GM21825 (cell line): ENCODE measurements around the gene BORCS6.
"Not testable (repeated sequence)": the region's sequence is repeated elsewhere in the genome, so short reads cannot be mapped to it uniquely, and the experiment has no call there.

ENCODE experiments used
- ATAC-seq: cut with Tn5 transposase; IDR thresholded peaks from one replicate; pipeline ENCODE4 v1.9.1; 2021; ENCODE audit warnings: mild to moderate bottlenecking, moderate library complexity; ENCODE audit not compliant: unreplicated experiment

The BORCS6 gene

GRCh38 chr17:8175795-8176196 lies 14.2 kb downstream of the BORCS6 start:
- ATAC-seq: no peak

DNA sequence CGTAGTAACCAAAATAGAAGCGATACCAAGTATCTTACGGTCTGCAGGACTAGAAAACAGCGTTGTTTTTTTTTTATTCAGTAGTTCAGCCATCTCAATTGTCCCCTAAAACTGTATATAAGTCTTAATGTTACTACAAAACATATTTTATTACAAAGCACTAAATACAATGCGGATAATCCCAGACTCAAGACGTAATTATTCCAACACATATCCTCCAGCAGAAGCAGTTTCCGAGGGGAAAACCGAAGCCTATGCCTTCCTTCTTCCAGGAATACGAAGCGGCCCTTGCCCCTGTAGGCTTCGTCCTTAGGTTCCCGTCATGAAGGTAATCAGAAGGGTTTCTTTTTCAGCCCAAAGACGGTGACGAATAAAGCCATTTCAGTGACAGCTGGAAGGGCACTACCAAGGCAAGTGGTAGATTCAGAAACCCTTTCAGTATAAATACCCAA lies 16.1 kb downstream of the BORCS6 start:
- peak; percentile 4 for ATAC-seq

- ATAC-seq: peak; percentile 57
Measured at GRCh38 chr17:8173056-8173870, 16.7 kb downstream of the BORCS6 start.

GRCh38 chr17:8170186-8170585 lies 19.8 kb downstream of the BORCS6 start:
- ATAC-seq: not testable (repeated sequence)

- ATAC-seq: no peak
Measured at GRCh38 chr17:8167526-8167925, 22.5 kb downstream of the BORCS6 start.

DNA sequence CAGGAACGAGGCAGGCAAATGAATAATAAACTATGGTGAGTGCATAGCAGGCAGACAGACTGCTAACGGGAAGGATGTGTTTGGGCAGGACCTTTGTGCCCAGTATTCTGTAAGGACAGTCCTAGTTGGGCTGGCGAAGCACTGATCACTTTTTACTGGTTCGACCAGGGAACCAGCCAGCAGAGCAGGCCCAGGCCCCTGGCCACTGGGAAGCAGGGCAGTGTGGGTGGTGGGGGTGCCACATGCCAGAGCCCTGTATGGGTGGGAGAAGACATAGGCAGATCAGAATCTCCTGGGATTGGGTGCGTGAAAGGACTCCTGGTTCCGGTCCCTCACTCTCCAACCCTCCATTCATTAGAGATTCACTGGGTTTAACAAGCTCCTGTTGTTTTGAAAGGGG lies 23.2 kb downstream of the BORCS6 start:
- ATAC-seq: no peak

DNA sequence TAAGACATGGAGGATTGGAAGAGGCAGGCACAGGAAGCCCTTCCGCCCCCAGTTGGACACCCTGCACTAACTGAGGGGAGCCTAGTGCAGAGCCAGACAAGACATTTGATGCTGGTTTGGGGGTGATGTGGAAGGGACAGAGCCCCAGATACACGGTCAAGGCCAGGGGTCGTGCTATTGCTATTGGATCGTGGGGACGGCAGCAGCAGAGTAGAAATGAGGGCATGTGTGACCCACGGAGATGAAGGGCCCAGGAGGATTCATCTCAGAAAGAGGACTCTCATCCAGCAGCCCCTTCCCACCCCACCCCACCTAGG lies 25.2 kb downstream of the BORCS6 start:
- ATAC-seq: no peak

- ATAC-seq: no peak
Measured at GRCh38 chr17:8163978-8164814, 25.8 kb downstream of the BORCS6 start.

DNA sequence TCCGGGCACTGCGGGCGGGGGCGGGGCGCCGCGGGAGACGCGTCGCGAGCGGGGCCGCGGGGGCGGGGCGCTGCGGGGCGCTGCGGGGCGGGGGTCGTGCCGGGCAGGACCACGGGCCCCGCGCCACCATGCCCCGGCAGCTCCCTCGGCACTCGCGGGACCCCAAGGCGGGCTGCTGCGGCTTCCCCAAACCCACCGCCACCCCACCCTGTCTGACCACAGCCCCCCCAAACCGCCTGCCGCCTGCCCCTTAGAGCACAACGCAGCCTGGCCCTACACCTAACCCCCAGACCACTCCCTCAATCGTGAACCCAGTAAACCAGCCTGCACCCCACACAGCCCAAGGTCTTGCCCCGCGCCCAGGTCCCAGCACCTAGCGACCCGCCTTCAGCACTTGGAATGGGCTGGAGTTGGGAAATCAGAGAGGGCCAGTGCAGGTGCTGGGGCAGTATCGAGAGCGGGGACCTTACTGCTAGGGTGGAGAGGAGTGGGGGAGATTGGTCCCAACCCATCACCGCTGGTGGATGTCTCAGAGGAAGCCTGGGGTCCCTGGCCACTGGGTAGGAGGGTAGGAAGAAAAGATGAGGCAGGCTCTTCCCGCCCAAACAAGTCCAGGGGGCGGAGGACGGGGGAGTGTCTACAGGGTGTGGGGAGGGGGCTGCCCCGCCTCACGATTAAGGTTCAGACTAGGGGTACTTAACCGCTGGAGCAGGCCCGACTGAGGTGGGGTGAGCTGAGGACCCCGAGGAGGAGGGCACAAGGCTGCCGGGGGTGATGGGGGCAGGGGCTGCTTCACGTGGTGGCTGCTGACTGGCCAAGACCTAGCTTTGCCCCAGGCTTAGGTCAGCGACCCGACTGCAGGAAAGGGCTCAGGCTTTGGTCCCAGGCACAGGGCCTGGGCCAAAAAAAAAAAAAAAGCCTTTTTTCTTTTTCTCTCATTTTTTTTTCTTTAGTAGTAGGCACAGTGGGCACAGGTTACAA lies 26.7 kb downstream of the BORCS6 start:
- ATAC-seq: no peak

DNA sequence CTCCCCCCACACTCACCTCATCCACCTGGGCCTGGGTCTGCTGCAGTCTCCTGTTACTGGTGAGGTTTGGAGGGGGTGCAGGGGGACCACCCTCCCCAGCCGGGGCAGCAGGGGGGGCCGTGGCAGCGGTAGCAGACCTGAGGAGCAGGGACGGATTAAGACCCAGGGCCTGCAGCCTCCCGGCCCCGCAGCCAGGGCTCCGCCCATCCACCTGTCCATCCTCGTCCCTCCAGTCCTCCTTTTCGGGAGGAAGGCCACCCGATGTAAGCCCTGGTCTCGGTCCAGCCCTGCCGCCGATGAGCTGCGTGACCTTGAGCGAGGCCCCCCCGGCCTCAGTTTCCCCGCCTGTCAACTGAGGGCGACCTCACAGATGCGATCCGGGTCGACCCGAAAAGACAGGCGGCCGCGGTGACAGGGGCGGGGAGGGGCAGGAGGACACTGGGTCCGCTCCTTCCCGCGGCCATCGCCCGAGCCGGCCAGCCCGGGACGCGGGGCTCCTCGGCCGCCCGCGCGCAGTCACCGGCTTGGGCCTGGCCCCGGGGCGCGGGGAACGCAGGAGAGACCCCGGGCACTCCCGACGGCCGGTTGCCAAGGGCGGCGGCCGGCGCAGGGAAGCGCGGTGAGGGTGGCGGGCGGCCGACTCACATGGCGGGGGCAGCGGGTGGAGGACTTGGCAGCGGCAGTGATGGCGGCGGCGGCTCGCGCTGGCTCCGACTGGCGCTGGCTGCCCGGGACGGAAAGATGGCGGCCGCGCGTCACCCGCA lies 27.6 kb downstream of the BORCS6 start, which contains the start of gene VAMP2:
Gene VAMP2, minus strand, starts transcription at position 716 of the 764 bp plus-strand sequence. Its CDS starts 69 bp downstream, at position 647.
- ATAC-seq: peak; percentile 42

- no peak for ATAC-seq
Measured at GRCh38 chr17:8161289-8162232, 28.4 kb downstream of the BORCS6 start.

- no peak for ATAC-seq
Measured at GRCh38 chr17:8160741-8161221, 29.2 kb downstream of the BORCS6 start.

DNA sequence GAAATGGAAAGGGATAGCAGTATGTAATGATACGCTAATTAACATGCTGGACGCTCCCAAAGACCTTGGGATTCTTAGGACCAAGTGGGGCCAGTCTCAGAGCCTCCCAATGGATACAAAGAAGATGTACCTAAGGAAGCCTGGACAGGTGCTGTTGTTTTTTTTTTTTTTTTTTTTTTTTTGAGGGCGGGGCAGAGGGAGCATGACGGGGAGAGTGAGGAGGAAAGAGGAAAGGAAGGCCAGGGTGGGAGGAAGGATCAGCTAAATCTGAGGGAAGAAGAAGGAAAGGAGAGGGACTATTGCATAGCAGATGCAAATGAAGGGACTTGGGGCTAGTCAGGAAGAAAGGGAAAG lies 29.8 kb downstream of the BORCS6 start:
- no peak for ATAC-seq

GRCh38 chr17:8159459-8160223 lies 30.3 kb downstream of the BORCS6 start:
- ATAC-seq: no peak

DNA sequence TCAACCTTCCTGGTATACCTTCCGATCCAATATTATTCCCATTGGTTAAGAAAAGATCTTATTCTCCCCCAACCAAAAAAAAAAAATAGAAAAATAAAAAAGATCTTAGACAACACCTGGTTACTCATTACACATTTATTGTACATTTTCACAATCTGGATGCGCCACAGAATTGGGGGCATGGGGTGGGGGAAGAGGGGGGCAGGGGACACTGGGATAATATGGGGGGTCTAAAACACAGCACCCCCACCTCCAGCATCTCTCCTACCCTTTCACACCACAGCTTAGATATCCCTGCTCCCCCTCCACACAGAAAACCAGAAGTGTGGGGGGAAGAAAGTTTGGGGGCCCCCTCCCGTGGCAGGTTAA lies 31.0 kb downstream of the BORCS6 start:
- no peak for ATAC-seq

DNA sequence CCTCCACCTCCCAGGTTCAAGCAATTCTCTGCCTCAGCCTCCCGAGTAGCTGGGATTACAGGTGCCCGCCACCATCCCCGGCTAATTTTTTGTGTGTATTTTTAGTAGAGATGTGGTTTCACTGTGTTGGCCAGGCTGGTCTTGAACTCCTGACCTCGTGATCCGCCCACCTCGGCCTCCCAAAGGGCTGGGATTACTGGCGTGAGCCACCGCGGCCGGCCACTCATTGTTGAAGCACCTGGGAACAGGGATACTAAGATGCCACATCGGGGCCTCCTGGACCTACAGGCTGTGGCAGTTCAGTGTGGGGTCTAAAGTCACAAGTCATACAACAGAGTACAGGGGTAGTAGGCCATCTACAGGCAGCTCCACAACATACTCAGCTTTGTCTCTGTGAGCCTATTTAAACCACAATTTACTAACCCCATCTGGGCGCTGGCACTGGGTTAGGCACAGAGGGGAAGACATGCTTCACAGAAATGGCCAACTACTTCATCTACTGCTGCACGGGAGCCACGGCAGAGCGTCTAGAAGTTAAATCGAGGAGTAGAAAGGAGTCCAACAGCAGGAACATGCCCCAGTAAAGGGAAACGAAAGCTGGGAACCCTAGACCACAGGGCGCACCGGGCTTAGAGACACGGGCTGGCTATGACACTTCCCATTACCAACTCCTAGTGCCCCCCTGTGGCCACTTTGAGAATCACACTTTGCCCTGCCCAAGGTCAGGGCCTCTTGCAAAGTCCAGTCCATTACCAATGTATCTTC lies 31.5 kb downstream of the BORCS6 start:
- ATAC-seq: no peak

DNA sequence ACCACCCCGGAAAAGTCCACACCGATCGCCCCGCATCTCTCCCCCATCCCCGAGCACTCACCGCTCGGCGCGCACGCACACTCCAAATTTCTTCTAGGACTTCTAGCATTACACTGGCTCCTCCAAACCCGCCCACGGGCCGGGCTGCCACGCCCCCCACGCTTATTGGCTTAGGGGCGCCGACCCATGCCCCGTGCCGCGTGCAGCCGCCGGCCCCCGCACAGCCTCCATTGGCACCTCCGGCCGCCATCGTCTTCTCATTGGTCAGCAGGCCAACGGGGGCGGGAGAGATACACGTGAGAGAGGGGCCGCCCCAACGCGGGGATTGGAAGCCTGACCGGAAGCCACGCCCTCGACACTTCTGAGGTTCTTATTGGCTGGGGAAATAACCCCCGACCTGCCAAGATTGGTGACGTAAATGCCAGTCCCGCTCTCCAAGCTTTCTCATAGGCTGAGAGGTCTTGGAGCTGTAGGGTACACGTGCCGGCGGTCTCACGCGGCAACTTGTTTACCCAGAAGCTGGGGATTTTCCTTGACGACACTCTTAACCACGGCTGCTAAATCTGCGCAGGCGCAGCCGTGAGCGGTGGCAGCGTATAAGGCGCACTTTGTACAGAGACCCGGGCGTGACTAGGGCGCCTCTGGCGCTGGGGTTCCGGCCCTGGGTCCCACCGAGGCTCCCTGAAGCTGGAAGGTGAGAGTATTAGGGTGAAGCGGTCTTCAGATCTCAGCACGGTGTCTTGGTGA lies 33.6 kb downstream of the BORCS6 start:
- peak; percentile 67 for ATAC-seq
